Measurements from ENCODE around the gene UBE3B.
"Not testable (repeated sequence)": the region's sequence is repeated elsewhere in the genome, so short reads cannot be mapped to it uniquely, and the experiment has no call there.

Gene UBE3B

DNA sequence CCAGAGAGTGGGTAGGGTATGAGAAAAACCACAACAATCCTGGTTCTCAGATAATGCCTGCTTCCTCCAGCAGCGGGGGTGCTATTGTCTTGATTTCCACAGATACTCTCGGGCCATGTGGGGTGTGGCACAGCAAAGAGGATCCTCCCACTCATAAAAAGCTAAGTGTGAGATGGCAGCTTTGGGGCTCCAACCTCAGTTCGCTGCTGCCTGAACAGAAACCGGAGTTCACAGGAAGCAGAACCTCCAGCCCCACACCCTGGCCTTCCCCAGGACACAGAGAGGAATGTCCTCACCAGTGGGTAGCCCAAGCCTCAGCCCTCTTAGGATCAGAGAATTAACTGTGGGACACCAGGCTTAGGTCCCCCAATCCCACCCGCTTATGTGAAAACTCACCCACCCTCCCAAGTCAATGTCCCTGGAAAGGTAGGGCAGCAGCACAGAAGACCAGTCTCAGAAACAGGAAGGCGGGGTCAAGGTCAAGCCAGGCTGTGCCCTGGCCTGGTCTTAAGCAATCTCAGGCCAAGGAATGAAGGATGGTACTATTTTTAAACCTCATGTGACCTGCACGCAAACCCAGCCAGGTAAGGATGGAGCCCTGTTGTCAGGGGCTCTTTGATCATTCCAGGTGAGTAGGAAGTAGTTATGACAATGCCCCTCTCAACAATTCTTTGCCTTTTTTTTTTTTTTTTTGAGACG is 9.3 kb upstream of the UBE3B start:
- Histone ChIP-seq H3K4me3 (no peak overlapping the region), H3K36me3 (peaks cover 85% of the 10 kb centered on the region), H3K9me3 (no peaks in the 10 kb centered on the region), H3K4me2 (no peak overlapping the region), H4K20me1 (peaks cover 100% of the 10 kb centered on the region), H3K4me1 (0 out of 2 replicates have a peak, but pooled peaks cover 7% of the 10 kb centered on the region), H3K27ac (no peak overlapping the region), H3K9ac (no peak overlapping the region), H3K27me3 (no peaks in the 10 kb centered on the region)
- no peak for TF ChIP-seq Cebpa-rat (IDR thresholded peaks at IDR 0.05)

DNA sequence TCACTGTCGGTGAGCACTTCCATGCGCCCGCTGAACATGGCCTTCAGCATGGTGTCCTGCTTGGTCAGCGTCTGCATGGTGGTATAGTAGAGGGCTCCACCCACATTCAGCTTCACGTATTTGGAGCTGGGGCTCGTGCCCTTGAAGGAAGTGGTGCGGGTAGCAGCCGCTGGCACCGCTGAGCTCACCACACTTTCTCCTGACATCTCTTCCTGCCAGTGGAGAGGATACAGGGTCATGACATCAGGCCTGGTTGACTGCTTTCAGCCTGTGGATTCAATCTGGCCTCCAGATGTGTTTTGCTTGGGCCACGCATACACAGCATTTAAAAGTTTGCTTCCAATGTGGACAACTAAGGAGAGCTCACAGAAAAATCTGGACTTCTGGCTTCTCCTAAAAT is 7.9 kb upstream of the UBE3B start:
- Histone ChIP-seq H3K4me1 (0 out of 2 replicates have a peak, but pooled peaks cover under 1% of the 10 kb centered on the region), H3K27me3 (no peaks in the 10 kb centered on the region), H3K9ac (no peak overlapping the region), H4K20me1 (peaks cover 100% of the 10 kb centered on the region), H3K4me3 (no peak overlapping the region), H3K4me2 (no peak overlapping the region), H3K27ac (no peak overlapping the region), H3K36me3 (peaks cover 75% of the 10 kb centered on the region), H3K9me3 (no peaks in the 10 kb centered on the region)
- TF ChIP-seq Cebpa-rat (IDR thresholded peaks at IDR 0.05), result no peak

DNA sequence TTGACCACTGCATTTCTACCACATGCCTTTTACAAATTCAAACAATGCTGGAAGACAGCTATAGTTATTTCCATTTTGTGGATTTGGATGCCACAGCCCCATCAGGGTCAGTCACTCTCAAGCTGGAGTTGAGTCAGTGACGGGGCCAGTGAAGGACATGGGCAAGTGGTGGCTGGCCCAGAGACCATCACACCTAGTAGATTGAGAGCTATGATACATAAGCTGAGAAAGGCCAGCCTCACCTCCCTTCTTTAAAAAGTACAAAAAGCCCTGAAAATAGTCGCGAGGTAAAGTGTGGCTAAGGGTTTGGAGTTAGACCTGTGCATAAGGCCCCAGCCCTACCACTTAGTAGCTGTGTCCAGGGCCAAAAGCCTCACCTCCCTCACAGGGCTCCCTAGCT is 4.4 kb upstream of the UBE3B start:
- Histone ChIP-seq H3K4me1 (peaks cover 22% of the 10 kb centered on the region), H3K27ac (no peak overlapping the region), H3K36me3 (peaks cover 41% of the 10 kb centered on the region), H4K20me1 (peaks cover 86% of the 10 kb centered on the region), H3K27me3 (no peaks in the 10 kb centered on the region), H3K4me3 (no peak overlapping the region), H3K9me3 (no peaks in the 10 kb centered on the region), H3K9ac (no peak overlapping the region), H3K4me2 (no peak overlapping the region)
- TF ChIP-seq Cebpa-rat (IDR thresholded peaks at IDR 0.05), result no peak

DNA sequence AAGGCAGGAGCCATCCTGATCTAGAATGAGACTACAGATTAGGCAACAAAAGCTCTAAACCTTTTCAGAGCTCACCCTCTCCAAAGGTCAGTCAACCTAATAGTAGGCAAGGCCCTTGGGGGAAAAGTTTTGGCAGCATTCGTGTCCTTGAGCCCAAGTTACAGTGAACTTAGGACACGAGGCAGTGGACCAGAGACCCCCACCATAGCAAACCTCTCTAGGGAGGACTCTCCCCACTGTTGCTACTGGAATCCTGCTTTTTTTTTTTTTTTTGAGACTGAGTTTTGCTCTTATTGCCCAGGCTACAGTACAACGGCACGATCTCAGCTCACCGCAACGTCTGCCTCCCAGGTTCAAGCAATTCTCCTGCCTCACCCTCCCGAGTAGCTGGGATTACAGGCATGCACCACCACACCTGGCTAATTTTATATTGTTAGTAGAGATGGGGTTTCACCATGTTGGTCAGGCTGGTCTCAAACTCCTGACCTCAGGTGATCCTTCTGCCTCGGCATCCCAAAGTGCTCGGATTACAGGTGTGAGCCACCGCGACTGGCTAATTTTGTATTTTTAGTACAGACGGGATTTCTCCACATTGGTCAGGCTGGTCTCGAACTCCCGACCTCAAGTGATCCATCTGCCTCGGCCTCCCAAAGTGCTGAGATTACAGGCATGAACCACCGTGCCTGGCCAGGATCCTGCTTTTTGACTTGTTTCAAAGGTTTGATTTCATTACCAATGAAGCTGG is 3.7 kb upstream of the UBE3B start:
- not testable (repeated sequence) for H3K27ac ChIP-seq, H3K9me3 ChIP-seq, H3K4me3 ChIP-seq, H3K27me3 ChIP-seq, H3K9ac ChIP-seq, H3K4me2 ChIP-seq
- H3K4me1 ChIP-seq, result peaks cover 29% of the 10 kb centered on the region
- peaks cover 35% of the 10 kb centered on the region for H3K36me3 ChIP-seq
- H4K20me1 ChIP-seq, result peaks cover 79% of the 10 kb centered on the region

DNA sequence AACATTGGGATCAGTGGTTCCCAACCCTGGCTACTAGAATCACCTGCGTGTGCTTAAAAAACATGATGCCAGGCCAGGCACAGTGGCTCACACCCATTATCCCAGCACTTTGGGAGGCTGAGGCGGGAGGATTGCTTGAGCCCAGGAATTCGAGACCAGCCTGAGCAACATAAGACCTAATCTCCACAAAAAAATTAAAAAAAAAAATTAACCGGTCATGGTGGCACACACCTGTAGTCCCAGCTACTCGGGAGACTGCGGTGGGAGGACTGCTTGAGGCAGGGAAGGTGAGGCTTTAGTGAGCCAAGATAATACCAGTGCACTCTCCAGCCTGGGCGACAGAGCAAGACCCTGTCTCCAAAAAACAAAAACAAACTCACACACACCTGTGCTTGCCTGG is 2.3 kb upstream of the UBE3B start:
- Histone ChIP-seq H3K27ac (no peak overlapping the region), H3K9ac (peak overlapping the region; percentile 18; the same call in 1 of the 2 replicates), H3K4me3 (no peak overlapping the region), H3K9me3 (no peaks in the 10 kb centered on the region), H4K20me1 (peaks cover 65% of the 10 kb centered on the region), H3K4me1 (peaks cover 40% of the 10 kb centered on the region), H3K4me2 (peak overlapping the region; percentile 96; the same call in 1 of the 2 replicates), H3K36me3 (peaks cover 21% of the 10 kb centered on the region), H3K27me3 (no peaks in the 10 kb centered on the region)
- TF ChIP-seq Cebpa-rat (IDR thresholded peaks at IDR 0.05), result no peak

DNA sequence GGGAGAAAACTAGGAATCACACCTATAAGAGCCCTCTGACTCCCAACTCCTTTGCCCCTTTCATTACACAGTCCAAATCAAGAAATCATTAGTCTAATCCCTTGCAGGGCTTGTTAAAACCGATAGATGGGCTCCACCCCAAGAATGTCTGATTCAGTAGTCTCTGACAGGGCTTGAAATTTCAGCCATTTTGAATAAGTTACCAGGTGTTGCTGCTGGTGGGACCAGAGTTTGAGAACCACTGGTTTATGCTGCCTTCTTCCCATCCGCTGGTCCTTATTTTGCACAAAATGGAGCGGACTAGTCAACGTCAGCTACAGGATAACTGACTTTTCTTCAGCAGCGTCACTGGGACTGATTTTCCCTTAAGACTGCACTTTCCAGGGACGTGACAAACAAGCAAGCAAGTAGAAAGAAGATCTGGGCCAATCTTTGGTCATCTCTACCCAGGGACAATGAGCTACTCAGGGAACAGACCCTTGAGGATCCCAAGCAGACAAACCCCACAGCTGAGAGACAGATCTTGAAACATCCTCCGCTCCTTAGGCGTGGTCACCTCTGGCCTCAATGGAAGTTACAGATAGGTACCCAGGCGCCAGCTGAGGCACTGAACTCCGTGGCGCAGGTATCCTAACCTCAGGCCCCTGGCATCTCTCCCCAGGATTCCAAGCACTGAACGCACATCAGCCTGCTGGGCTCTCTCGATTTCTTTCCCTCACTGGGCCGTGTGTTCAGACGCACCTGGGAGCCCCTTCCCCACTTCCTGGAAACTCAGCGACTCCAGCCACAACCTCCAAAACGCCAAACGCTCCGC is 1.2 kb upstream of the UBE3B start:
- H3K27ac ChIP-seq, result peak overlapping the region; percentile 99
- H3K4me2 ChIP-seq, result peak overlapping the region; percentile 96
- H3K9ac ChIP-seq, result peak overlapping the region; percentile 99
- H3K4me3 ChIP-seq, result peak overlapping the region; percentile 91
- no peaks in the 10 kb centered on the region for H3K27me3 ChIP-seq
- no peaks in the 10 kb centered on the region for H3K9me3 ChIP-seq
- H3K36me3 ChIP-seq, result peaks cover 10% of the 10 kb centered on the region
- peaks cover 54% of the 10 kb centered on the region for H4K20me1 ChIP-seq
- H3K4me1 ChIP-seq, result peaks cover 40% of the 10 kb centered on the region
- TF ChIP-seq Cebpa-rat (IDR thresholded peaks at IDR 0.05), result no peak

DNA sequence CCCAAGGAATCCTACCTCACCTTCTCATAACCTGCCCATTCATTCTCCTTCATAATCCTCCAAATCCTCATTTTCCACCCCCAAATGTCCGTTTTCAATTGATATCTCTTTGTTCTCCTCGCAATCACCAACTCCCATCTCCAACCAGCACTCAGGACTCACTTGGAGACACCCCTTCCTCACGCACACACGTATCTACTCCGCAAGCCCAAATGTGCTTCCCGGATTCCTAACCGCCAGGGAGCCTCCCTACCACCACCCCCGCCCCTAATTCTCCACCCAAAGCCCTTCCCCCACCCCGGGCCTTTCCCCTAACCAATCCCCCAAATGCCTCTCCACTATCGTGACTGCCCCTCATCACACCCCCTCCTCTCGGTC is 638 bp upstream of the UBE3B start:
- Histone ChIP-seq H3K27ac (peak overlapping the region; percentile 99), H3K36me3 (peaks cover 6% of the 10 kb centered on the region; the same call in 1 of the 2 replicates), H4K20me1 (peaks cover 48% of the 10 kb centered on the region), H3K9me3 (no peaks in the 10 kb centered on the region), H3K27me3 (no peaks in the 10 kb centered on the region), H3K4me1 (peaks cover 40% of the 10 kb centered on the region), H3K4me2 (peak overlapping the region; percentile 96), H3K4me3 (peak overlapping the region; percentile 91), H3K9ac (peak overlapping the region; percentile 99)
- TF ChIP-seq Cebpa-rat (IDR thresholded peaks at IDR 0.05), result no peak

DNA sequence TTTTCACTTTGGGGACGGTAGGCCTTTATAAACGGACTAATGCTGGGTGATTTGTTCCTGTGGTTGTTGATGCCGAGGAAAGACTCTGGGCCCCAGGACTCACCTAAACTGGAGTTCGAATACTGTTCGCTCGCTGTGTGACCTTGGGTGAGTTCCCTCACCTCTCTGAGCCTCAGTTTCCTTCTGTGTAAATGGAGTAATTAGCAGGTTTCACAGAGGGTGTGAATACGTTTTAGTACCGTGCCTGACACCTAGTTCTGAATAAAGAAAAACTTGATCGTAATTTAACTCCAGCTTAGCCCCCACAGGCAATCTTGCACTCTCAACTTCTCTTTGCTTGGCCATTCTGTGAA is 505 bp downstream of the UBE3B start:
- no peaks in the 10 kb centered on the region for H3K9me3 ChIP-seq
- peak overlapping the region; percentile 99 for H3K27ac ChIP-seq
- peak overlapping the region; percentile 91 for H3K4me3 ChIP-seq

DNA sequence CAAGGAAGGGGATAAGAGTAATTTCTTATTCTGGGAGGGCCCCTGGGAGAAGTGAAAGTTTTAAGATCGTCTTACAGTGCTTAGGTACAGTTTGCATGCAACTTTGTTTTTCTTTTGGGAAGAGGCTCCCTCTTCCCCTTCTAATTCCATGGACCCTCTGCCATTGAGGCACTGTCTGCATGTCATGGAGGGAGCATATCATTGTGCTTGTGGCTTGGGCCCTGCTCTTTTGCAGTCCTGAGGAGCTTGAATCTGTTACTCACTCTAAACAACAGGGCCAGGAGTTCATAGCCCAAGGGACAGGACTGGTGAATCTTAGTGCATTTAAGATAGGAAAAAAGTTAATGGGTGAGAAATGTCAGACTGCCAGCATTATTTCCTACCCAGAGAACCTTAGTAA is 2.3 kb downstream of the UBE3B start:
- no peak overlapping the region for H3K4me2 ChIP-seq
- H3K27me3 ChIP-seq, result no peaks in the 10 kb centered on the region
- H3K4me1 ChIP-seq, result peaks cover 37% of the 10 kb centered on the region
- no peak overlapping the region for H3K9ac ChIP-seq
- peaks cover 18% of the 10 kb centered on the region for H3K36me3 ChIP-seq
- no peak for TF ChIP-seq Cebpa-rat (IDR thresholded peaks at IDR 0.05)
- H4K20me1 ChIP-seq, result peaks cover 19% of the 10 kb centered on the region
- H3K27ac ChIP-seq, result no peak overlapping the region
- H3K9me3 ChIP-seq, result no peaks in the 10 kb centered on the region
- no peak overlapping the region for H3K4me3 ChIP-seq

More for the DNA sequence above, 505 bp downstream of the UBE3B start:
- Histone ChIP-seq H3K36me3 (peaks cover 6% of the 10 kb centered on the region; the same call in 1 of the 2 replicates), H3K27me3 (no peaks in the 10 kb centered on the region), H4K20me1 (peaks cover 37% of the 10 kb centered on the region), H3K9ac (peak overlapping the region; percentile 99), H3K4me1 (peaks cover 40% of the 10 kb centered on the region), H3K4me2 (peak overlapping the region; percentile 96)
- no peak for TF ChIP-seq Cebpa-rat (IDR thresholded peaks at IDR 0.05)

All from BLaER1 (cell line).